ENCODE measurements around the gene RSKR. TPM values are rescaled to one million over a fixed set of nuclear protein-coding genes. Genes with fewer than 3 reads are reported as not detected.

Gene RSKR
- total RNA-seq, 1 donor = 4.3 TPM

DNA sequence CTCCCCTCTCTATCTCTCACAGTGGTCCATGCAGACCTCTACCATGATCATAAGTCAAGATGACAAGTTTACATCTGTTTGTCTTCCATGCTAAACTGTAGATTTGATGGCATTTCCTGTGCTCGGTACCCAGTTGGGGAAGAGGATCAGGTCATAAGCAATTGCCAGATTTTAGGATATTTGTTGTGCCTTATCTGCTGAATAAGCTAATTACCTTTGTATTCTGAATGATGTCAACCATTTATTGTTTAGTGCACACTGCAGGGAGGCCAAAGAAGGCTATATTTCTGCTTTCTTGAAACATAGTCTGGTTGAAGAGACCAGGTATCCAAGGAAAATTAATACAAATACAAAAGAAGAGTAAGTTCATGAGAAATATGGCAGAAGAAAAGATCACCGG lies 31.5 kb downstream of the RSKR start:
- no peaks in the 10 kb centered on the region for H4K20me1 ChIP-seq (ENCODE audit: insufficient read depth, low read length)
- no peaks in the 10 kb centered on the region for H3K27me3 ChIP-seq (ENCODE audit: insufficient read depth, low read length)
- H3K79me2 ChIP-seq (ENCODE audit: insufficient read depth, low read length) = no peaks in the 10 kb centered on the region
- no peak for DNase-seq (ENCODE audit: insufficient read length, low spot score, missing footprints)
- H3K4me1 ChIP-seq (ENCODE audit: insufficient read depth, low read length) = no peaks in the 10 kb centered on the region
- H2AFZ ChIP-seq (ENCODE audit: low read length) = no peak overlapping the region
- H3K9me3 ChIP-seq (ENCODE audit: low read depth, low read length) = no peaks in the 10 kb centered on the region
- no peak overlapping the region for H3K4me2 ChIP-seq (ENCODE audit: insufficient read depth, low read length)
- H3K4me3 ChIP-seq (ENCODE audit: insufficient read depth, low read length) = no peak overlapping the region
- no peak overlapping the region for H3K27ac ChIP-seq (ENCODE audit: low read depth, low read length)
- peaks cover 72% of the 10 kb centered on the region for H3K36me3 ChIP-seq (ENCODE audit: insufficient read depth, low read length)
- TF ChIP-seq, protein P1, sequence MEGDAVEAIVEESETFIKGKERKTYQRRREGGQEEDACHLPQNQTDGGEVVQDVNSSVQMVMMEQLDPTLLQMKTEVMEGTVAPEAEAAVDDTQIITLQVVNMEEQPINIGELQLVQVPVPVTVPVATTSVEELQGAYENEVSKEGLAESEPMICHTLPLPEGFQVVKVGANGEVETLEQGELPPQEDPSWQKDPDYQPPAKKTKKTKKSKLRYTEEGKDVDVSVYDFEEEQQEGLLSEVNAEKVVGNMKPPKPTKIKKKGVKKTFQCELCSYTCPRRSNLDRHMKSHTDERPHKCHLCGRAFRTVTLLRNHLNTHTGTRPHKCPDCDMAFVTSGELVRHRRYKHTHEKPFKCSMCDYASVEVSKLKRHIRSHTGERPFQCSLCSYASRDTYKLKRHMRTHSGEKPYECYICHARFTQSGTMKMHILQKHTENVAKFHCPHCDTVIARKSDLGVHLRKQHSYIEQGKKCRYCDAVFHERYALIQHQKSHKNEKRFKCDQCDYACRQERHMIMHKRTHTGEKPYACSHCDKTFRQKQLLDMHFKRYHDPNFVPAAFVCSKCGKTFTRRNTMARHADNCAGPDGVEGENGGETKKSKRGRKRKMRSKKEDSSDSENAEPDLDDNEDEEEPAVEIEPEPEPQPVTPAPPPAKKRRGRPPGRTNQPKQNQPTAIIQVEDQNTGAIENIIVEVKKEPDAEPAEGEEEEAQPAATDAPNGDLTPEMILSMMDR (IDR thresholded peaks at IDR 0.05; ENCODE audit: extremely low read depth, low read depth, low read length) = no peak

DNA sequence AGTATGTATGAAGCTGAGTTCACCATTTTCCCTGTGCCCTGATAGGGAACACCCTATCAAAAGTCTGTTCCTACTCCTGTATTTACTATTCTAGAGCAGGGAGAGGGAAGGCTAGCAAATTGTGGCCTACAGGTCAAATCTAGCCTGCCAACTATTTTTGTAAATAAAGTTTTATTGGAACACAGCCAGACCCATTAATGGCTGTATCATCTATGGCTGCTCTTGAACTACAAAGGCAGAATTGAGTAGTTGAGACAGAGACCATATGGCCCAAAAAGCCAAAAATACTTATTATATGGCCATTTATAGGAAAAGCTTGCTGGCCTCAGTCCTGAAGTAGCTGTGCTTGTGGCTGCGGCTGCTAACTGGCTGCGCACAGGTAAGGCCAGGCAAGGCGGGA lies 33.0 kb downstream of the RSKR start:
- Histone ChIP-seq H3K27me3 (ENCODE audit: insufficient read depth, low read length) (no peaks in the 10 kb centered on the region), H3K36me3 (ENCODE audit: insufficient read depth, low read length) (peaks cover 71% of the 10 kb centered on the region), H3K9me3 (ENCODE audit: low read depth, low read length) (no peaks in the 10 kb centered on the region), H3K4me2 (ENCODE audit: insufficient read depth, low read length) (no peak overlapping the region), H3K4me1 (ENCODE audit: insufficient read depth, low read length) (peaks cover 4% of the 10 kb centered on the region), H3K79me2 (ENCODE audit: insufficient read depth, low read length) (no peaks in the 10 kb centered on the region), H3K27ac (ENCODE audit: low read depth, low read length) (no peak overlapping the region), H2AFZ (ENCODE audit: low read length) (no peak overlapping the region), H4K20me1 (ENCODE audit: insufficient read depth, low read length) (no peaks in the 10 kb centered on the region), H3K4me3 (ENCODE audit: insufficient read depth, low read length) (no peak overlapping the region)
- TF ChIP-seq, protein P1 (IDR thresholded peaks at IDR 0.05; ENCODE audit: extremely low read depth, low read depth, low read length) = no peak
- no peak for DNase-seq (ENCODE audit: insufficient read length, low spot score, missing footprints)

DNA sequence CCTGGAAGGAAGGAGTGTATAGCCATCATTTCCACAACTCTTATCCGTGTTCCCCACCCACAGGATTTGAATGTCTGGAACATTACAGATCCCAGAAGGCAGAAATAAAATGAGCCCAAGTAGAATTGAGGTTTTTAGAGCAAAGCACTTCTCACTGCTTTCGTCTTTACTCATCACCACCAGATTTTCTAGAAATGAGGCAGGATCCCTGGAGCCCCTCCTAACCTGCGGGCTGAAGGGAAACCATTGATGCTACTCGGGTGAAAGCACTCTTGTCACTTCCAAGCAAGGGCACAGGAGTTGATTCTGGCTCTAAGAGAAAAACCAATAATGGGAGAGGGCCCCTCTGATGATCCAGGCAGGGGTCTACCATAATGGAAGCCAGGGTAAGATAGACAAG lies 34.5 kb downstream of the RSKR start:
- Histone ChIP-seq H3K4me2 (ENCODE audit: insufficient read depth, low read length) (no peak overlapping the region), H3K9me3 (ENCODE audit: low read depth, low read length) (no peaks in the 10 kb centered on the region), H3K79me2 (ENCODE audit: insufficient read depth, low read length) (no peaks in the 10 kb centered on the region), H4K20me1 (ENCODE audit: insufficient read depth, low read length) (peaks cover 3% of the 10 kb centered on the region), H3K4me1 (ENCODE audit: insufficient read depth, low read length) (peaks cover 4% of the 10 kb centered on the region), H3K27ac (ENCODE audit: low read depth, low read length) (no peak overlapping the region), H3K4me3 (ENCODE audit: insufficient read depth, low read length) (no peak overlapping the region), H2AFZ (ENCODE audit: low read length) (no peak overlapping the region), H3K27me3 (ENCODE audit: insufficient read depth, low read length) (no peaks in the 10 kb centered on the region), H3K36me3 (ENCODE audit: insufficient read depth, low read length) (peaks cover 57% of the 10 kb centered on the region)
- DNase-seq (ENCODE audit: insufficient read length, low spot score, missing footprints) = no peak
- TF ChIP-seq, protein P1 (IDR thresholded peaks at IDR 0.05; ENCODE audit: extremely low read depth, low read depth, low read length) = no peak

DNA sequence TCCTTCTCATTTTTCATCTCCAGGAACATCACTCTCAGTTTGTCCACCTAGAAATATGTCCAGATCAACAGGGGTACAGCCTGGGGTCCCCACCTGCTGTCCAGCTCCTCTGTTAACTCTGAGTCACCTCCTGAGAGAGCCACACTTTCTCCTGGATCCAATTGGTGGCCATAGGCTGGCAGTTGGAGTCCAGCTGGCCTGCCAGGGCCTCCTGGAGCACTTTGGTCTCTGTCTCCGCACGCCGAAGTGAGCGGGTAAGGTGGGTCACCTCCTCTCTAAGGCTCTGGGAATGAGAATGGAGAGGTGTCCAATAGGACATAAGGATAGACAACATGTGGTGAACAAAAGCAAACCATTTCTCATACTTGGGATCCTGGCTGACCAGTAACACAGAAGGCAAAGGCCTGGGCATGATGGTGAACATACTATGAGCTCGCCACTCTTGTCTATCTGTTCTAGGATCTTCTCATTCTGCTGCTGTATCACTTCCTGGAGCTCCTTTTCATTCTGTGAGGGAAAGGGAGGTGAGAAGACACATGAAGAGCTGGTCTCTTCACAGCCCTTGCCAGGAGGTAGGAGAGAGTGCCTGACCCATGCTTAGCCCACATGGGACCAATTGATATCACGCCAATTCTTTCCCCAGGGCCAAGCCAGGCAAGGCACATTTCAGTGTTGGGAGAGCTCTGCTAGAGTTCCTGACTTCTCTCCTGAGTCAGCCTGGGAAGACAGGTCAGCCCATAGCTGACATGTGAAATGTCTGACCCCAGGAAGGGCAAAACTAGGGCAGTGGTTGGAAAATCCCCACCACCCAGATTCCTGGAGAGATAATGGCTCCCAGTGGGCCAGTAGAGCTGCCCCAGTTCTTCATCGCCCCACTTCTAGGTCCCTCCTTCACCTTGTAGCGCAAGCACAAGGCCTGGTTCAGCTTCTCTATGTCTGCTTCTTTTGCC lies 35.5 kb downstream of the RSKR start:
- Histone ChIP-seq H3K27ac (ENCODE audit: low read depth, low read length) (no peak overlapping the region), H3K27me3 (ENCODE audit: insufficient read depth, low read length) (no peaks in the 10 kb centered on the region), H3K79me2 (ENCODE audit: insufficient read depth, low read length) (no peaks in the 10 kb centered on the region), H3K4me1 (ENCODE audit: insufficient read depth, low read length) (peaks cover 4% of the 10 kb centered on the region), H3K9me3 (ENCODE audit: low read depth, low read length) (no peaks in the 10 kb centered on the region), H3K36me3 (ENCODE audit: insufficient read depth, low read length) (peaks cover 51% of the 10 kb centered on the region), H4K20me1 (ENCODE audit: insufficient read depth, low read length) (peaks cover 3% of the 10 kb centered on the region), H3K4me2 (ENCODE audit: insufficient read depth, low read length) (no peak overlapping the region), H2AFZ (ENCODE audit: low read length) (no peak overlapping the region), H3K4me3 (ENCODE audit: insufficient read depth, low read length) (no peak overlapping the region)
- DNase-seq (ENCODE audit: insufficient read length, low spot score, missing footprints) = no peak
- TF ChIP-seq, protein P1 (IDR thresholded peaks at IDR 0.05; ENCODE audit: extremely low read depth, low read depth, low read length) = no peak
